ENCODE measurements around the gene CLDN22.
A peak's percentile ranks its signal among the peaks of the same experiment; 100 is the strongest.

CLDN22 gene

GRCh38 chr4:183306811-183307210 lies 13.3 kb downstream of the CLDN22 start:
- Histone ChIP-seq H3K9me3 (ENCODE audit: control insufficient read depth in 5 of 5, low read length in 5 of 5) (no peaks in the 10 kb centered on the region), H3K4me1 (ENCODE audit: control insufficient read depth in 5 of 5, insufficient read depth in 5 of 5, low read length in 5 of 5) (no peaks in the 10 kb centered on the region), H3K27me3 (ENCODE audit: control insufficient read depth in 5 of 5, insufficient read depth in 4 of 5, low read length in 5 of 5) (no peaks in the 10 kb centered on the region), H3K27ac (ENCODE audit: low read depth, low read length) (no peak overlapping the region), H3K9ac (ENCODE audit: low read length in 5 of 5) (no peak overlapping the region), H3K36me3 (ENCODE audit: control insufficient read depth in 5 of 5, insufficient read depth in 5 of 5, low read length in 5 of 5) (peaks cover 0 to 19% (median 7%) of the 10 kb centered on the region in 5 donors), H3K4me3 (ENCODE audit: low read depth in 1 of 5, low read length in 5 of 5) (no peak overlapping the region)

GRCh38 chr4:183304538-183304937 lies 15.5 kb downstream of the CLDN22 start:
- H3K27me3 ChIP-seq (ENCODE audit: control insufficient read depth in 5 of 5, insufficient read depth in 4 of 5, low read length in 5 of 5), result no peaks in the 10 kb centered on the region
- H3K9me3 ChIP-seq (ENCODE audit: control insufficient read depth in 5 of 5, low read length in 5 of 5), result no peaks in the 10 kb centered on the region
- no peak overlapping the region for H3K9ac ChIP-seq (ENCODE audit: low read length in 5 of 5)
- no peak overlapping the region for H3K27ac ChIP-seq (ENCODE audit: low read depth, low read length)
- peaks cover 0 to 8% (median 0%) of the 10 kb centered on the region in 5 donors for H3K4me1 ChIP-seq (ENCODE audit: control insufficient read depth in 5 of 5, insufficient read depth in 5 of 5, low read length in 5 of 5)
- no peak overlapping the region for H3K4me3 ChIP-seq (ENCODE audit: low read depth in 1 of 5, low read length in 5 of 5)
- H3K36me3 ChIP-seq (ENCODE audit: control insufficient read depth in 5 of 5, insufficient read depth in 5 of 5, low read length in 5 of 5), result peaks cover 0 to 17% (median 9%) of the 10 kb centered on the region in 5 donors

GRCh38 chr4:183304067-183304466 lies 16.0 kb downstream of the CLDN22 start:
- Histone ChIP-seq H3K27me3 (ENCODE audit: control insufficient read depth in 5 of 5, insufficient read depth in 4 of 5, low read length in 5 of 5) (no peaks in the 10 kb centered on the region), H3K4me1 (ENCODE audit: control insufficient read depth in 5 of 5, insufficient read depth in 5 of 5, low read length in 5 of 5) (peaks cover 0 to 8% (median 0%) of the 10 kb centered on the region in 5 donors), H3K36me3 (ENCODE audit: control insufficient read depth in 5 of 5, insufficient read depth in 5 of 5, low read length in 5 of 5) (peaks cover 0 to 18% (median 11%) of the 10 kb centered on the region in 5 donors), H3K9ac (ENCODE audit: low read length in 5 of 5) (no peak overlapping the region), H3K27ac (ENCODE audit: low read depth, low read length) (no peak overlapping the region), H3K9me3 (ENCODE audit: control insufficient read depth in 5 of 5, low read length in 5 of 5) (no peaks in the 10 kb centered on the region), H3K4me3 (ENCODE audit: low read depth in 1 of 5, low read length in 5 of 5) (no peak overlapping the region)

- H3K27ac ChIP-seq (ENCODE audit: low read depth, low read length), result no peak overlapping the region
- H3K4me3 ChIP-seq (ENCODE audit: low read depth in 1 of 5, low read length in 5 of 5), result no peak overlapping the region
- peaks cover 0 to 8% (median 0%) of the 10 kb centered on the region in 5 donors for H3K4me1 ChIP-seq (ENCODE audit: control insufficient read depth in 5 of 5, insufficient read depth in 5 of 5, low read length in 5 of 5)
- peaks cover 0 to 21% (median 12%) of the 10 kb centered on the region in 5 donors for H3K36me3 ChIP-seq (ENCODE audit: control insufficient read depth in 5 of 5, insufficient read depth in 5 of 5, low read length in 5 of 5)
- H3K9ac ChIP-seq (ENCODE audit: low read length in 5 of 5), result no peak overlapping the region
- H3K9me3 ChIP-seq (ENCODE audit: control insufficient read depth in 5 of 5, low read length in 5 of 5), result no peaks in the 10 kb centered on the region
- no peaks in the 10 kb centered on the region for H3K27me3 ChIP-seq (ENCODE audit: control insufficient read depth in 5 of 5, insufficient read depth in 4 of 5, low read length in 5 of 5)
These were observed 16.8 kb downstream of the CLDN22 start for GRCh38 chr4:183303301-183303700.

GRCh38 chr4:183300655-183301054 lies 19.4 kb downstream of the CLDN22 start:
- H3K9me3 ChIP-seq (ENCODE audit: control insufficient read depth in 5 of 5, low read length in 5 of 5), result no peaks in the 10 kb centered on the region
- no peak overlapping the region for H3K4me3 ChIP-seq (ENCODE audit: low read depth in 1 of 5, low read length in 5 of 5)
- H3K27me3 ChIP-seq (ENCODE audit: control insufficient read depth in 5 of 5, insufficient read depth in 4 of 5, low read length in 5 of 5), result no peaks in the 10 kb centered on the region
- no peak overlapping the region for H3K27ac ChIP-seq (ENCODE audit: low read depth, low read length)
- peak overlapping the region in 1 of 5 donors; percentile 11 for H3K9ac ChIP-seq (ENCODE audit: low read length in 5 of 5)
- H3K36me3 ChIP-seq (ENCODE audit: control insufficient read depth in 5 of 5, insufficient read depth in 5 of 5, low read length in 5 of 5), result peaks cover 12 to 33% (median 18%) of the 10 kb centered on the region in 5 donors
- peaks cover 0 to 8% (median 0%) of the 10 kb centered on the region in 5 donors for H3K4me1 ChIP-seq (ENCODE audit: control insufficient read depth in 5 of 5, insufficient read depth in 5 of 5, low read length in 5 of 5)

GRCh38 chr4:183300070-183300469 lies 20.0 kb downstream of the CLDN22 start:
- Histone ChIP-seq H3K9ac (ENCODE audit: low read length in 5 of 5) (no peak overlapping the region), H3K27me3 (ENCODE audit: control insufficient read depth in 5 of 5, insufficient read depth in 4 of 5, low read length in 5 of 5) (no peaks in the 10 kb centered on the region), H3K9me3 (ENCODE audit: control insufficient read depth in 5 of 5, low read length in 5 of 5) (no peaks in the 10 kb centered on the region), H3K4me3 (ENCODE audit: low read depth in 1 of 5, low read length in 5 of 5) (no peak overlapping the region), H3K36me3 (ENCODE audit: control insufficient read depth in 5 of 5, insufficient read depth in 5 of 5, low read length in 5 of 5) (peaks cover 15 to 39% (median 19%) of the 10 kb centered on the region in 5 donors), H3K4me1 (ENCODE audit: control insufficient read depth in 5 of 5, insufficient read depth in 5 of 5, low read length in 5 of 5) (peaks cover 0 to 8% (median 0%) of the 10 kb centered on the region in 5 donors), H3K27ac (ENCODE audit: low read depth, low read length) (no peak overlapping the region)

- H3K4me1 ChIP-seq (ENCODE audit: control insufficient read depth in 5 of 5, insufficient read depth in 5 of 5, low read length in 5 of 5), result peaks cover 0 to 8% (median 0%) of the 10 kb centered on the region in 5 donors
- H3K27ac ChIP-seq (ENCODE audit: low read depth, low read length), result no peak overlapping the region
- no peak overlapping the region for H3K9ac ChIP-seq (ENCODE audit: low read length in 5 of 5)
- no peaks in the 10 kb centered on the region for H3K9me3 ChIP-seq (ENCODE audit: control insufficient read depth in 5 of 5, low read length in 5 of 5)
- no peak overlapping the region for H3K4me3 ChIP-seq (ENCODE audit: low read depth in 1 of 5, low read length in 5 of 5)
- H3K27me3 ChIP-seq (ENCODE audit: control insufficient read depth in 5 of 5, insufficient read depth in 4 of 5, low read length in 5 of 5), result no peaks in the 10 kb centered on the region
- peaks cover 16 to 40% (median 24%) of the 10 kb centered on the region in 5 donors for H3K36me3 ChIP-seq (ENCODE audit: control insufficient read depth in 5 of 5, insufficient read depth in 5 of 5, low read length in 5 of 5)
These were observed 20.6 kb downstream of the CLDN22 start for GRCh38 chr4:183299464-183299863.

GRCh38 chr4:183297675-183298074 lies 22.4 kb downstream of the CLDN22 start:
- peaks cover 23 to 44% (median 29%) of the 10 kb centered on the region in 5 donors for H3K36me3 ChIP-seq (ENCODE audit: control insufficient read depth in 5 of 5, insufficient read depth in 5 of 5, low read length in 5 of 5)
- H3K9ac ChIP-seq (ENCODE audit: low read length in 5 of 5), result no peak overlapping the region
- no peaks in the 10 kb centered on the region for H3K27me3 ChIP-seq (ENCODE audit: control insufficient read depth in 5 of 5, insufficient read depth in 4 of 5, low read length in 5 of 5)
- H3K9me3 ChIP-seq (ENCODE audit: control insufficient read depth in 5 of 5, low read length in 5 of 5), result no peaks in the 10 kb centered on the region
- H3K4me1 ChIP-seq (ENCODE audit: control insufficient read depth in 5 of 5, insufficient read depth in 5 of 5, low read length in 5 of 5), result peaks cover 0 to 8% (median 0%) of the 10 kb centered on the region in 5 donors
- no peak overlapping the region for H3K4me3 ChIP-seq (ENCODE audit: low read depth in 1 of 5, low read length in 5 of 5)
- no peak overlapping the region for H3K27ac ChIP-seq (ENCODE audit: low read depth, low read length)

GRCh38 chr4:183295711-183296110 lies 24.4 kb downstream of the CLDN22 start:
- Histone ChIP-seq H3K4me1 (ENCODE audit: control insufficient read depth in 5 of 5, insufficient read depth in 5 of 5, low read length in 5 of 5) (peaks cover 0 to 6% (median 0%) of the 10 kb centered on the region in 5 donors), H3K27ac (ENCODE audit: low read depth, low read length) (no peak overlapping the region), H3K9ac (ENCODE audit: low read length in 5 of 5) (no peak overlapping the region)

GRCh38 chr4:183291070-183291469 lies 29.0 kb downstream of the CLDN22 start:
- no peak overlapping the region for H3K27ac ChIP-seq (ENCODE audit: low read depth, low read length)
- H3K36me3 ChIP-seq (ENCODE audit: control insufficient read depth in 5 of 5, insufficient read depth in 5 of 5, low read length in 5 of 5), result peaks cover 32 to 68% (median 56%) of the 10 kb centered on the region in 5 donors
- H3K9me3 ChIP-seq (ENCODE audit: control insufficient read depth in 5 of 5, low read length in 5 of 5), result no peaks in the 10 kb centered on the region
- no peak overlapping the region for H3K9ac ChIP-seq (ENCODE audit: low read length in 5 of 5)
- H3K4me3 ChIP-seq (ENCODE audit: low read depth in 1 of 5, low read length in 5 of 5), result no peak overlapping the region
- no peaks in the 10 kb centered on the region for H3K27me3 ChIP-seq (ENCODE audit: control insufficient read depth in 5 of 5, insufficient read depth in 4 of 5, low read length in 5 of 5)
- H3K4me1 ChIP-seq (ENCODE audit: control insufficient read depth in 5 of 5, insufficient read depth in 5 of 5, low read length in 5 of 5), result peaks cover 0 to 3% (median 0%) of the 10 kb centered on the region in 5 donors

More at GRCh38 chr4:183295711-183296110, 24.4 kb downstream of the CLDN22 start:
- Histone ChIP-seq H3K27me3 (ENCODE audit: control insufficient read depth in 5 of 5, insufficient read depth in 4 of 5, low read length in 5 of 5) (no peaks in the 10 kb centered on the region), H3K9me3 (ENCODE audit: control insufficient read depth in 5 of 5, low read length in 5 of 5) (no peaks in the 10 kb centered on the region), H3K4me3 (ENCODE audit: low read depth in 1 of 5, low read length in 5 of 5) (no peak overlapping the region), H3K36me3 (ENCODE audit: control insufficient read depth in 5 of 5, insufficient read depth in 5 of 5, low read length in 5 of 5) (peaks cover 21 to 47% (median 35%) of the 10 kb centered on the region in 5 donors)

Data from subcutaneous abdominal adipose tissue (tissue), 5 donors.